Kasumi-1 (cell line): ENCODE measurements around the gene PDE9A.
A peak's percentile ranks its signal among the peaks of the same experiment; 100 is the strongest.

ENCODE experiments used
- DNase-seq, 2 experiments: peaks; one replicate each; lab custom pipeline; 2025; lab: John Stamatoyannopoulos, UW

The PDE9A gene

DNA sequence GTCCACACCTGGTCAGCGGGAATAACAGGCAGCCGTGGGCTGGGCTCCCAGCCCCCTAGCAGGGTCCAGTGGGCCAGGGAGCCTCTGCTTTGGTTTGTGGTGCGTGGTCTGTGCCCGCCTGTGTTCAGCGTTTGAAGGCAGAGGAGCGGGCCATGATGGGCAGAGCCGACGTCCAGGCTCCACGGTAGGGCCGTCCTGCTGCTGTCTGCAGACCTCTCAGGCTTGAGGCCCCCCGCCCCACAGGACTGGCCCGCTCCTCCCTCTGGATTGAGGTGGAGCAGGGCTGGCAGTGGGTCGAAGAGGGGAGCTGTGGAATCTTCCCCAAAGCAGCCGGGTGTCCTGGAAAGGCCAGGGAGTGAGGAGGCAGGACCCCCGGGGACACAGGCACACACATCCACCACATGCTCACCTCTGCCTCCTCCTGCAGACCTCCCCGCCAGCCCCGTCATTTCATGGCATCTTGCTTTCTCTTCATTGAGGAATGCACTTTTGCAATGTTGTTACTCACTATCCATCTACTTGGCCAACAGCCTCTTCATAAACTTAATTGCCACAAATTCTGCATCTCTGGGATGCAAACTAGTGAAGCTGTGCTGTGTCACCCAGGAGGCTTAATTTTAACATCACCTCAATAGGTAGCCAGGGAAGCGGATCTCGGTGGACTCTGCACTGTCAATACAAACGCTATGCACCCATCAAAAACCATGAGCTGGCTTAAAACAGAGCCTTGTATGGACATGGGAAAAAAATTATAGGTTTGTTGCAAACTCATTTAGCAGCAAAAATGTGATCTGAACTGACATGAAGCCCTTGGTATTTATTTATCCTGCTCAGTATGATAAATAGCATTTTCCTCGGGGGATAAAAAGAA, 85.9 kb downstream of the PDE9A start:
- DNase-seq = no peak

DNA sequence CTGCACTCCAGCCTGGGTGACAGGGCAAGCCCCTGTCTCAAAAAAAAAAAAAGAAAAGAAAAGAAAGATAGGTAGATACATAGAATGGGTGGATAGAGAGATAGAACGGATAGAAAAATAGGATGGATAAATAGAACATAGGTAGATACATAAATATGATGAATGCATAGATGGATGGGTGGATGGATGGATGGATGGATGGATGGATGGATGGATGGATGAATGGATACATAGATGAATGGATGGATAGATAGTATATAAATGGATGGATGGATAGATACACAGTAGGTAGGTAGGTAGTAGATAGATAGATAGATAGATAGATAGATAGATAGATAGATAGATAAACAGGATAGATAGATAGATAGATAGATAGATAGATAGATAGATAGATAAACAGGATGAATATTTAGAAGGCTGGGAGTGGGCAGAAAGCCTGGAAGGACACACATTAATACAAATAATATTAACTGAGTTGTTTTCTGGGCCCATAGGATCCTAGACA, 87.0 kb downstream of the PDE9A start:
- no peak for DNase-seq

DNA sequence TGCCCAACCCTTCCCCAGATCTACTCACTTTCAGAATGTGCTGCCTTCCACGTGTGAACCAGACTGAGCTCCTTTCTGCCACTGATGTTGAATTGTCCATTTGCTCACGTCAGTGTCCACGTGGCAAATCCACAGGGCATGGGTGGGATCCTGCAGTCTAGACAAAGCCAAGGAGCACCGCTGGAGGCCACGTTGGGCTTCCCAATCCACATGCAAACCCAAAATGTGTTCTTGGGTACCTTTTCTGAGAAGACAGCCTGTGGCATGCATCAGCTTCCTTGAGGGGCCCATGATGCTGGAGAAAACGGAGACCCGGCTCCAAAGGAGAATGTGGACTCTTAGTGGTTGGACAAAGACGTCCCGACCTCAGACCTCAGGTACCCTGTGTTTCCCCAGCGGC, 87.6 kb downstream of the PDE9A start:
- no peak for DNase-seq

DNA sequence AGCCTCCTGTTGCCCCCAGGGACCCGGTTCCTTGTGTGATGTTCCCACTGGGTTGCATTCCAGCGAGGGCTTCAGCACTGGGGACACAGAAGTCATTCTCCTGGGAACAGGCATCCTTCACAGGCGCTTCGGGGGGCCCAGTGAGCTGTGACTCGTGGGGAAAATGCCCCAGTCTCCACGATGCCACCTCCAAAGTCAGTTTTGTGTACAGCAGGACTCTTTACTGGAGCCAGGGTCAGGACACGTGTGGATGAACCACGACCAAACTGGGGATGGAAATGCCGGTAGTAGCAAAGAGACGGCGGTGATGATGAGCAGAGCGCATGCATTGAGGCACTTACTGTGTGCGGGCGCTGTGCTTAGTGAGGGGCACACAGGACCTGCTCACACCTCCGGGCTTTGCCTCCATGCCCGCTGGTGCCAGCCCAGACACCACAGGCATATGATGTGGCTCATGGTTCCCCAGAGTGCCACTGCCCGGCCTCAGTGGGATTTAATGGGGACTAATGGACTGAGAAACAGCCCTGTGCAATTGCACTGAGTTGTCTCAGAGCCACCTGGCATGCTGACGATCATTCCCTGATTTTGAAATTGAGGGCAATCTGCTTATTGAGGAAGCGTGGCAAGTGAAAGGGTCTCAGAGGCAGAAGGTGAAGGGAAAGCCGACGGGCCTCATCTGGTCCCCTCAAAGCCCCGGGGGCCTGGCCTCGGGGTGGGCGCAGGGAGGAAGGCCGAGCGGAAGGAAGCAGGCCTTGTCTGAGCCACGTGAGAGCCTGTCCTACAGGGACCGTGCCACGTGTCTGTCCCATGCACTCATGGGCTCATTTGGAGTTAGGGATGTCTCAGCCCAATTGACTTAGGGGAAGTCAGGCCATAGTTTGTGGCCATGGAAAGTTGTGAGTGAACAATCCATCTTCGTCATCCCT, 91.4 kb downstream of the PDE9A start:
- DNase-seq = no peak

DNA sequence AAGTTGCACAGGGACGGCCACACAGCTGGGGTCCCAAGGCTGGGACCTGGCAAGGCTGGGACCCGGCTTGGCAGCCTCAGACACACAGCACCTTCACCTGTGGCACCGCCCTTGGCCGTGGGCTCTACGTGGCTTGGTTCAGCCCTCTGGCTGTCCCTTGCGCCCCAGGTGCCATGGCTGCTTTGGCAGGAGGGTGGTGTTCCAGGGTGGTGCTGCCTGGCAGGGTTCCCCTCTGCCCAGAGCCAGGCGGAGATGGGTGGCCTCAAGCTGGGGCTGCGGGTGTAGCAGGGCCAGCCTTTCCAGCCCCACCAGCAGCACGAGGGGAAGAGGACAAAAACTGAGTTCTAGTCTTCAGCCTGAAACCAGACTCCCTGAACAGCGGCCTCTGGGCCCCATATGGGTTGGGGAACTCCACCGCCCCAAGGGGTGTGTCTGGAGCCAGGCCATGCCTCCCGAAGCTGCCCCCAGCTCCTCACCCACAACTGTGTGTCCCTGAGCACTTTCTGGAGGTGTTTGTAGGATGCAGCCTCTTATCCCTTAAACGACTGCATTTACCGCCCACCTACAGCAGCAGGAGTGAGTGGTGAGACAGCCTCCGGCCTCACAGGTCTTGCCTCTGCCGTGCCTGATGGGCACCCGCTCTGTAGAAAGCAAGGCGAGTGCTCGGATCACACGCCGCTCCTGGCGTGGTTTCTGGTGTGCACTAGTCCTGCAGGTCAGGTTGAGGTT, 92.3 kb downstream of the PDE9A start:
- DNase-seq = no peak

DNA sequence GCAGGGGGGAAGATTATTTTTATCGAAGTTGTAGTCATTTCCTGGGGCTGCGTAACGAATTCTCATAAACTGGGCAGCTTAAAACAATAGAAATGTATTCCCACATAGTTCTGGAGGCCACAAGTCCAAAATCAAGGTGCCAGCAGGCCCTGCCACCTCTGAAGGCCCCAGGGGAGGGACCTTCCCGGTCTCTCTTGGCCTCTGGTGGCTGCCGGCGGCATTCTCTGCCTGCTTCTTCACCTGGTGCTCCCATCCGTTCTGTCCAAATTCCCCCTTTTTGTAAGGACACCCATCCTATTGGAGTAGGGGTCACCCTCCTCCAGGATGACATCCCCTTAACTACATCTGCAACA, 92.8 kb downstream of the PDE9A start:
- DNase-seq = no peak

DNA sequence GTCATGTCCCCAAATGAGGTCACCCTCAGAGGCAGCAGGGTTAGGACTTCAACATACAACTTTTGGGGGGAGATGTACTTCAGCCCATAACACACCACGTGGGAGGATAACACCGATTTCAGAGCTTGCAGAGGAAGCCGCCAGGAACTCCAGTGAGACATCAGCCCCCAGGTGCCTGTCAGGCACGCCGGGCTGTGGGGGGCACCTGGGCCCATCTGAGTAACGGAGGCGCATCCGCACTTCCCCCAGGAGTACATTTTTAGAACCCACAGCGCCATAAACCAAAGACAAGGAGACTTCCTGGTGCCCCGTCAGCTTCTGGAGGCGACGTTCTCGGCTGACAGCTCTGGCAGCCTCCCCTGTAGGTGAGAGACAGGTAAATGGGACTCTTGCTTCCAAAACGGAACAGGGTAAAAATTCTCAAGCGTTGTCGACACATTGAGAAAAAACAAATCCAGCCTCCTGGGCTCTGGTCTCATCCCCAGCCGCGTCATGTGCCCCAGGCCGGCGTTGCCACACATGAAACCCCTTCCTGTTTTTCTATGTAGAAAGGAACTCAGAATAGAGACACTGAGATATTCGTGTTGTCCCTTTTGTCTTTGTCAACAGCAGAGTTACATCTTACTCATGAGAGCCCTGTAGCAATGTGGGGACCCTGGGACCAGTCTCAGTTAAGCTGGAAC, 93.3 kb downstream of the PDE9A start:
- DNase-seq = peak; percentile 4 to 7

DNA sequence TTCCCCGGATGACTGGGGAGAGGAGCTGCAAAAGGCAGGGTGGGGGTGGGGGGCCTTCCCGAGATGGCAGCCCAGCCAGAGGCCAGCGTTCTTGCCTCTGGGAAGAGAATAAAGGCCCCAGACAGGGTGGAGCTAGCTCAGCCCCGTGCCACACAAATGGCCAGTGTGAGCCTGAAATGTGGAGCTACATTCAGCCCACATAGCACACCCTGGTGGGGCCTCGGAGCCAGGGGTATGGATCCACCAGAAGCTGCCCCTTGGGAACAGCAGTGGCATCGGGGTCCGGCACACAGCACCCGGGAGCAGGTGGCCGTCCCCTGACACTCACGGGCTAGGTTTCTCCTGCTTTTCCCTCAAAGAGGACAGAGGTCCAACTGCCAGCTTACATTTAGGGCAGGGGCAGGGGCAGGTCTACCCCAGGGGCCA, 93.9 kb downstream of the PDE9A start:
- no peak for DNase-seq

DNA sequence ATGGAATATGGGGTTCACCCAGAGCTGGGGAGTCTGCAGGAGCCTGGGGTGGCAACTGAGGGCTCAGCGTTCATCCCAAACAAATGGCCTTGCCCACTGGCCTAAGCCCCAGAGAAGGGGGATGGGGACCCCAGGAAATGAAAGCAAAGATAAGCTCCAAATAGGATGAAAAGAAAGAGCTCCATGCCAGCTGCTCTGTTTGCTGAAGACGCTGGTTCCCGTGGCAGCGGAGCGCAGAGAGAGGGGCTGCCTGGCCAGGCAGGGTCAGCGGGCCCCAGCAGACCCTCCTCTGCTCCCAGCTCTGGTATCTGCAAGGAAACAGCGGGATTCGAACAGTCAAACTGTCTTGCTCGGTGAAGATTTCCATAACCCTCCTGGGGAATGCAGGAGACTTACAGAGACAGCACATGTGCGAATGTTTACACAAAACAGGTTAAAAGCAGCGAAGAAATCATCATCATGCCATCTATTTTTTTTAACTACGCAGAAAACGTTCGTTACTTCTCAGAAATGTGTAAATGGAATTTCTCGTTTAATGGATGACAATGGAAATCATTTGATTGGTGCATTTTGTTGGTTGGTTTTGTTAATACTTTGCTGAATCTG, 94.4 kb downstream of the PDE9A start:
- no peak for DNase-seq

DNA sequence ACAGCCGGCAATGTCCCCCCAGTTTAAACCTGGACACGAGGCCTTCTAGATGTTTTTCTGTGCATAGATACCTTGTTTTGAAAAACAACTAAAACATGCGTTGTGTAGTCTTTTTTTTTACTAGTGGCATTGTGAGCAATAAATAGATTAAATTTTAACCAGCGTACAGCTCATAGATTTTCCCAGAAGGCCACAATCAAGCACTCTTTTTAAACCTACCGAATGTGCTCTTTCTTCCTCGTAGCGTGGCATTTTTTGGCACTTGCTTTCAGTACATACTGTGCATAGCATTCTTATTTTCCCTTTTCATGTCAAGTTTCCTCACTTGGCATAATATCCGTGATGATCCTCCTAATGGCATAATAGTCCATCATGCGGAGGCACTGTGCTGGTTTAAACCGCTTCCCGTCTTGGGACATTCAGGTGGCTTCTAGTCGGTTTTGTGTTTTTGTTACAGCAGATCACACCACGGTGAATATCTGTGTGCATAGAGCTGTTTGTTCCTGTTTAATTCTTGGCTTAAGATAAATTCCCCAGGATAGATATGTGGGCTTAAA, 95.3 kb downstream of the PDE9A start:
- no peak for DNase-seq

DNA sequence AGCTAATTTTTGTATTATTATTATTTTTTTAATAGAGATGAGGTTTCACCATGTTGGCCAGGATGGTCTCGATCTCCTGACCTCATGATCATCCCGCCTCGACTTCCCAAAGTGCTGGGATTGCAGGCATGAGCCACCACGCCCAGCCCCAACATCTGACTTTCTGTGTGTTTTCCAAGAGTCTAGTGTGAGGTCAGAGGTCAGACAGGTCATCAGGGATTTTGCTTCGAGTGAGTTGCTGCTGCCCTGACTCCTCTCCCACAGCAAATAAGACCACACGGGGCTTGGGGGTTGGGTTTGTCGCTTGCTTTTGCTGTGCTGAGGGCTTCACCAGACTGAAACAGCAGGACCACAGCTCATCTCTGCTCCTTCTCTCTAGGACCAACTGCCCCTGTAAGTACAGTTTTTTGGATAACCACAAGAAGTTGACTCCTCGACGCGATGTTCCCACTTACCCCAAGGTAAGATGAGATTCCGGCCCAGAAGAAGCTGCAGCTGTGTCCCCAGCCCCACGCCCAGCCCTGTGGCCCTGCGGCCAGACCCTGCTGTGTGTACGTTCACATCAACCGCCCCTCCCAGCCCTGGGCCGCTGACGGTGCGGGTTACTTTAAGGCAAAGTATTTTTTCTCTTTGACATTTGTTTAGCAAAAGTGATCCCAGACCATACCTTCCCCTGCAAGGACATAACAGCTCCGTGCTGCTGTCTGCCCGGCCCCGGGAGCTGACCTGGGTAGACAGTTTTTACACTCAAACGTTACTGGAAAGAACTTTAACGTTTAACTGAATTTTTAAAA, 97.5 kb downstream of the PDE9A start:
- DNase-seq = no peak

DNA sequence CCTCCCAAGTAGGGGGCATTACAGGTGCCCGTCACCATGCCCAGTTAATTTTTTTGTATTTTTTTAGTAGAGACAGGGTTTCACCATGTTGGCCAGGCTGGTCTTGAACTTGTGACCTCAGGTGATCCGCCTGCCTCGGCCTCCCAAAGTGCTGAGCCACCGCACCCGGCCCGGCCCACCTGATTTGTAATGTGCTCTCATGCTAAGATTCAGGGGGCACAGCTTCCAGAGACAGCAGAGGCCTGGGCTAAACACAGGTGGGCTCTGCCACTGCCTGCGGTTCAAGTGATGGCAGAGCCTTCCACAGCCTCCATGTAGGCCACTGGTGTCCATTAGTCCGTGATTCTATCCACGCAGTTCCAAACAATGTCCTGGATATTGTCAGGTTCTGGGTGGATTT, 98.4 kb downstream of the PDE9A start:
- DNase-seq = no peak

DNA sequence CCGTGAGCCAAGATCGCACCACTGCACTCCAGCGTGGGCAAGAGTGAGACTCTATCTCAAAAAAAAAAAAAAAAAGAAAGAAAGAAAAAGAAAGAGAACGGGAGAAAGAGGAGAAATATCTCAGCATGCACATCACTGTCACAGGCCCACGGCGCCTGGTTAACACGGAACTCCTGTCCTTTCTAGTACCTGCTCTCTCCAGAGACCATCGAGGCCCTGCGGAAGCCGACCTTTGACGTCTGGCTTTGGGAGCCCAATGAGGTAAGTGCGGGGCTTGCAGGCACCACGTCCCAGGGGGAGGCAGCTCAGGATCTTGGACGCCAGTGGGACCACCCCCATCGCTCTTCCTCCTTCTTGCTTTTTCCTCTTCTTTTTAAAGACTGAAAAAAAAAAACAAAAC, 100.4 kb downstream of the PDE9A start:
- DNase-seq = no peak

DNA sequence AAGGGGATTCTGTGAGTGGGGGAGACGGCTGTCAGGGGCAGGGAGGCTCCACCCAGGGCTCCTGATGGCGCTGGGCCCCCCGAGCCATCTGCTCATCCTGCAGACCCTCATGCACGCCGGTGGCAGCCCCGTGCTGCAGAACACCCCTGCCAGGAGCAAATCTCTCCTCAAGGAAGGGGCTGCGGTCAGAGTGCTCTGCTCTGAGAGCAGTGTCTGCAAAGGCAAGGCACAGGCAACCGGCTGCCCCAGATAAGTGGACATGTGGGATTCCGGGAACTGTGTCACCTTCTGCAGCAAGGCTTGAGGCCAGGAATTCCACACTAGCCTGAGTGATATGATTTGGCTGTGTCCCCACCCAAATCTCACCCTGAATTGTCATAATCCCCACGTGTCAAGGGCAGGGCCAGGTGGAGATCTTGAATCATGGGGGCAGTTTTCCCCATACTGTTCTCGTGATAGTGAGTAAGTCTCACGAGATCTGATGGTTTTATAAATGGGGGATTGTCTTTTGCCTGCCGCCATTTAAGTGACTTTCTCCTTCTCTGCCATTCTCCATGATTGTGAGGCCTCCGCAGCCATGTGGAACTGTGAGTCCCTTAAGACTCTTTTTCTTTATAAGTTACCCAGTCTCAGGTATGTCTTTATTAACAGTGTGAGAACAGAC, 101.0 kb downstream of the PDE9A start:
- DNase-seq = no peak

DNA sequence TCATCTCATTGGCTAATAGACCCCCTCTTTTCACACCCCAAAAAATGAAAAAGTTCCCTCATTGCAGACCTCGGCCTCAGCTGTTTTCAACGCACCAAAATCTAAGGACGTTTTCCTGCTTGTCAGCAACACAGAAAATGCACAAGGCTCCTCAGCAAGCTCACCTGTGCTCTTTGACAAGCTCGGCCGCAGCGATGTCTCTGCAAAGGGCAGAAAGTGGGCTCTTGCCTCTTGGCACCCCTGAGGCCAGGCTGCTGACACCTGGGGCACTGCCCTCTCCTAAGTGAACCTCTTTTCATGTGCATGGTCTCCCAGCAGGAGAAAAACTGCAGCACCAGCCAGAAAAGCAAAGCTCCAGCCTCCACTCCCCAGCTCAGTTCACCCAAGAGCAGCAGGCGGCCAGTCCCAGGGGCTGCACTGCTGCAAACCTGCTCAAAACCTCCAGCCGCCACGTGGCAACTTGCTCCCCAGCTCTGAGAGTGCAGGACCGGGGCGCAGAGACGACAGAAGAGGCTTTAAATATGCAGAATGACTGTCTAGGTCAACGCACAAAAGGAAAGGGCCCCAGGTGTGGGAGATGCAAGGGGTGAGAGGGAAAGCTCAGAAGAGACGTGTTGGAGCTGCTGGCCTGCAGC, 101.7 kb downstream of the PDE9A start:
- DNase-seq = no peak

DNA sequence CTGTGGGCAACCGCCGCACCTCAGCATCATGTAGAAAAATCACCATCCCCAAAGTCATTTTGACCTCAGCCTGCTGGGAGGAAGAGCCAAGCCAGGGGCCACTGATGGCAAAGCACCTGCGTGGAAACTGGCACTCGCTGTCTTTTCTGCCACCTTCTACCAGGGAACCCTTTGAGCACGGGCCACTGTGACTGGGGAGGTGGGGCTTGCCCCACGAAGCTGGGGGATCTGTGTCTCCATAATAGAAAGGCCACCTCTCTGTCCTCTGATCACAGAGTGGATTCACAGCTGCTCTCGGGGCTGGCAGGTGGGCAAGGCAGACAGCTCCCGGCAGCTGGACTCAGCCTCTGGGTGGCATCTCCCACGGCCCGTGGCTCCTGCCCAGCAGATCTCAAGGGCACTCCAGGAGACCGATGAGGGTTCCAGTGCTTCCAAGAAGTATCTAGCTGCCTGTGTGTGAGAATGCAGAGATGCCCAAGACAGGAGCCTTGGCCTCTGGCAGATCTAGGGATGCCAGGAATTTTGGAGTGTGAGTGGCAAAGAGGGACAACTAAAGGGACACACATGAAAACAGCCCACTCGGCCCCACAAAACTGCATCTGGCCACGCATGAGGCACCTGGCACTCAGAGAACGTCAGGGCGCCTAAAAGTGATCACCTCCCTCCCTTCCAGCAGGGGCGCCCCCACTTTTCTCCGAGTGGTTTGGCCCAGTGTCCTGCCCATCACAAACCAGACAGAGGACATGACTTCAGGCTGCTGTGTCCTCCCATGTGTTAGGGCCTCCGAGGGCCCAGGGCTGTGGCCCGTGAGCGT, 102.6 kb downstream of the PDE9A start:
- DNase-seq = no peak

DNA sequence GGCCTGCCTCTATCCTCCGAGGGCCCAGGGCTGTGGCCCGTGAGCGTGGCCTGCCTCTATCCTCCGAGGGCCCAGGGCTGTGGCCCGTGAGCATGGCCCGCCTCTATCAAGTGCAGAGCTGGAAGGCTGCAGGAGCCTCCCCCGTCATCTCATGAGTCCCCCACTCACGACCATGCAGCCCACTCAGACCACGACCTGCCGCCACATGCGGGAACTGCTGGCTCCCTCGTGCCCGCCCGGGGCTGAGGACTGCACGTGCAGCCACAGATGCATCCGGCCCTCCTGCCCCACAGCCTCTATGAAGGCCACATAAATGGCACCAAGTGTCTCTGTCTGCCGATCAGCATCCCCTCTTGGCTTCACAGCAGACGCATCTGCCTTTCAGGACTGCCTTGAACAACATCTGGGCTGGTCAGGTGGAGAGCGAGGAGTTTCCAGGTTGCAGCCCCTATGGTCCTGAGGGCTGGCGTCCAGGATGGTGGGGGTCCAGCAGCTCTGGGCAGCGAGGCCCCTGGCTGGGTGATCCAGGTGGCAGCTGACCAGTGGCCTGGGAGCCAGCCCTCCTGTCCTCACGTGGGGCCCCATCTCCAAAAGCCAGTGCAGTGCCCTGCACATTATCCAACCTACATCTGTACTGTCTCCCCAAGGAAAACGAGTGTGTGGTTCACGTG, 103.3 kb downstream of the PDE9A start:
- DNase-seq = no peak

DNA sequence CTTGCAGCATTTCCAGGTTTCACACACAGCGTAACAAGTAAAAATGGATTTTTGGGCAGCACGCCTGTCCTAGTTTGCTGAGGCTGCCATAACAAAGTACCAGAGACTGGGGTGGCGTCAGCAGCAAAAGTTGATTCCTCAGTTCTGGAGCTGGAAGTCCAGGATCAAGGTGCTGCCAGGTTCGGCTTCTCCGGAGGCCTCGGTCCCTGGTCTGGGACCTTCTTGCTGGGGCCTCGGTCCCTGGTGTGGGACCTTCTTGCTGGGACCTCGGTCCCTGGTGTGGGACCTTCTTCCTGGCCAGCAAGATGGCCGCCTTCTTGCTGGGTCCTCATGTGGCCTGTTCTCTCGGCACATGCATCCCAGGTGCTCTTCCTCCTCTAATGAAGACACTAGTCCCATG, 104.0 kb downstream of the PDE9A start:
- DNase-seq = no peak
